Neural cell (in vitro differentiated cells): ENCODE data around the gene ETFA.

ENCODE experiments used
- CTCF ChIP-seq: fragments of 450-650 bp; IDR thresholded peaks from 2 replicates; pipeline ENCODE4 v1.5.1; 2014; ENCODE audit warnings: antibody characterized with exemption, mild to moderate bottlenecking, moderate library complexity; ENCODE audit not compliant: poor library complexity, severe bottlenecking
- EZH2 ChIP-seq: fragments of 200-600, 300-800 bp; shearing (Covaris generic), sonication (generic); IDR thresholded peaks from 2 replicates; pipeline ENCODE4 v1.6.1; 2014; ENCODE audit warnings: antibody characterized with exemption, low read length, borderline replicate concordance, mild to moderate bottlenecking; ENCODE audit not compliant: insufficient read depth, poor library complexity, severe bottlenecking
- MXI1 ChIP-seq: fragments of 450-650 bp; conservative IDR thresholded peaks from 2 replicates; pipeline ENCODE4 v1.6.1; 2014; ENCODE audit warnings: antibody characterized with exemption, mild to moderate bottlenecking; ENCODE audit not compliant: poor library complexity, severe bottlenecking
- REST ChIP-seq: IDR thresholded peaks from 2 replicates; pipeline ENCODE4 v1.6.1; 2012; ENCODE audit warnings: borderline replicate concordance
- SMC3 ChIP-seq: fragments of 450-650 bp; conservative IDR thresholded peaks from 2 replicates; pipeline ENCODE4 v1.6.1; 2014; ENCODE audit warnings: antibody characterized with exemption, mild to moderate bottlenecking, moderate library complexity; ENCODE audit not compliant: poor library complexity

DNA sequence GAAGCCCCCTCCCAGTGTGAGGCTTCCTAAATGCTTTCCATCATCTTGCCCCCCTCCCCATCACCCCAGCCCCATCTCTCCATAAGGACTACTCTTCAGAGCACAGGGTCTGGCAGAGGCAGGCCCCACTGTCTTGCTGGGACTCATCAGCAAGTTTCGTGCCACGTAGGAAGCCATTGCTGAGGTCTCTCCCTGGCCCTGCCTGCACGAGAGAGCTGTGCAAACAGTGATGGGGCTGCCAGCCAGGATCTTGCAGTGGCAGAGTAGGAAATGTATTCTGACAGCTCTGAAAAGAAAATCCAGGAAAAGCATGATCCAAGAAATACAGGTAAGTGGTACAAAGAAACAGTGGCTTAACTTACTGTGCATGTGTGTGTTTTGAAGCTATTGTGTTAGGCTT lies 47.9 kb upstream of the ETFA start:
- TF ChIP-seq SMC3 = no peak
- TF ChIP-seq CTCF = no peak
- no peak for TF ChIP-seq MXI1
- TF ChIP-seq REST = no peak
- TF ChIP-seq EZH2 = no peak
